HG02678 (cell line): ENCODE data around the gene KRABD2.
"Not testable (repeated sequence)": the region's sequence is repeated elsewhere in the genome, so short reads cannot be mapped to it uniquely, and the experiment has no call there.

Experiments
- ATAC-seq: cut with Tn5 transposase; IDR thresholded peaks from one replicate; pipeline ENCODE4 v1.9.1; 2021; ENCODE audit warnings: mild to moderate bottlenecking, moderate library complexity; ENCODE audit not compliant: unreplicated experiment

KRABD2 gene

GRCh38 chr17:8365143-8365542 lies 11.4 kb downstream of the KRABD2 start:
- ATAC-seq: no peak

GRCh38 chr17:8362651-8363332 lies 13.7 kb downstream of the KRABD2 start:
- ATAC-seq: no peak

- no peak for ATAC-seq
These were observed 15.8 kb downstream of the KRABD2 start for GRCh38 chr17:8360751-8361150.

GRCh38 chr17:8360260-8360659 lies 16.2 kb downstream of the KRABD2 start:
- no peak for ATAC-seq

GRCh38 chr17:8359769-8360168 lies 16.7 kb downstream of the KRABD2 start:
- ATAC-seq: no peak

- no peak for ATAC-seq
These were observed 18.6 kb downstream of the KRABD2 start for GRCh38 chr17:8357910-8358309.

- no peak for ATAC-seq
These were observed 22.3 kb downstream of the KRABD2 start for GRCh38 chr17:8354236-8354635.

- ATAC-seq: no peak
These were observed 22.8 kb downstream of the KRABD2 start for GRCh38 chr17:8353736-8354135.

- no peak for ATAC-seq
These were observed 26.2 kb downstream of the KRABD2 start for GRCh38 chr17:8350339-8350738.

- ATAC-seq: not testable (repeated sequence)
These were observed 29.5 kb downstream of the KRABD2 start for GRCh38 chr17:8347001-8347400.

- ATAC-seq: no peak
These were observed 30.4 kb downstream of the KRABD2 start for GRCh38 chr17:8345951-8346665.

GRCh38 chr17:8345052-8345690 lies 31.3 kb downstream of the KRABD2 start:
- no peak for ATAC-seq

GRCh38 chr17:8341456-8341855 lies 35.0 kb downstream of the KRABD2 start:
- ATAC-seq: no peak

- ATAC-seq: no peak
These were observed 37.0 kb downstream of the KRABD2 start, which contains the start of gene ODF4 for GRCh38 chr17:8339540-8339939. TSS of gene ODF4 (plus strand) at chr17:8339840. CDS start at chr17:8340052, 212 bp downstream.

- no peak for ATAC-seq
These were observed 37.8 kb downstream of the KRABD2 start for GRCh38 chr17:8338753-8339140.

GRCh38 chr17:8337802-8338752 lies 38.4 kb downstream of the KRABD2 start:
- ATAC-seq: no peak

GRCh38 chr17:8333281-8333680 lies 43.2 kb downstream of the KRABD2 start:
- no peak for ATAC-seq

- no peak for ATAC-seq
These were observed 43.8 kb downstream of the KRABD2 start for GRCh38 chr17:8332688-8333087.

GRCh38 chr17:8332128-8332527 lies 44.4 kb downstream of the KRABD2 start:
- no peak for ATAC-seq

- ATAC-seq: no peak
These were observed 49.2 kb downstream of the KRABD2 start for GRCh38 chr17:8327303-8327649.
